Medulla oblongata (tissue), 1 donor: ENCODE results near the gene ZNF639.
A peak's percentile ranks its signal among the peaks of the same experiment; 100 is the strongest.

ENCODE experiments used
- DNase-seq: peaks from one replicate; pipeline ENCODE4 v3.0.0-alpha.2; 2015; ENCODE audit errors: extremely low spot score

ZNF639 gene

GRCh38 chr3:179318876-179319275 lies 4.0 kb upstream of the ZNF639 start:
- no peak for DNase-seq

- DNase-seq: peak; percentile 55
Observed at GRCh38 chr3:179321668-179322285, 1.1 kb upstream of the ZNF639 start.

DNA sequence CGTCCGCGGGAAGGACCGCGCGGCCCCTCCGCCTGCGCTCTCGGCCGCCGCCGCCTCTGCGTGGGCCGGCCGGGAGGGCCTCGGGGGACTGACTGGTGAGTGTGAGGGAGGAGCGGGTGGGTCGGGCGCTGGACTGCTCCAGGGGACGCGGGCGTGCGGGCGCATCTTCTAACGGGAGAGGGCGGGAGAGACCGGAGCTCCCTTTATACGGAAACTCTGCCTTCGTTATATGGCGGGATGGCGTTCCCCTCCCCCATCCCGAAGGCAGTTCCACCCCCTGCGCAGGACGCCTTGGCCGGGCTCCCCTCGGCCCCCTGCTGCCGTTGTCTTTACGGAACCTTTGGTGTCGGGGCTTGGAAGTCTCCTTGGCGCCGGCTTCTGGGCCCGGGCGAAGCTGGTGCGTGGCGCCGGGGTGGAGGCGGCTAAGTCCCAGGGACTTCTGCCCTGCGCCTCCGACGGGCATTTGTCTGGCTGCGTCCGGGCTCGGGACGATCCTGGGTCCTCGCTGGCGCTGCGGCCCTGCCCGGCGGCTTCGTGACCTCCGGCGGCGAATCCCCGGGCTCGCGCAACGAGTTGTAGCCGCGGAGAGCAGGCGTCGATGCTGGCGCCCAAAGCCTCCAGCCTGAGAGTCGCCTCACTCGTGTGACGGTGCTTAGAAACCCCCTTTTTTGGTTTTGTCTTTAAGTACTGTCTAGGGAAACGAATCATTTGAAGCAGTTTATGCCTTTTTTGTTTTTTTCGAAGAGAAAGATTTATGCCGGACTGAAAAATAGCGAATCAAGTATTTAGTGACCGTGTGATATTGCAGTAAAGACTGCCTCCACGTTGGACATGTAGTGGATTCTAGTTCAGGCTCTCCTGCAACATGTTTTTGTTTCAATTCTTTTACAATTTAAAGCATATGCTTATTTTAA lies 623 bp downstream of the ZNF639 start:
- peak; percentile 63 for DNase-seq

- DNase-seq: no peak
Observed at GRCh38 chr3:179324270-179324754, 1.5 kb downstream of the ZNF639 start.

- no peak for DNase-seq
Observed at GRCh38 chr3:179330438-179330837, 7.6 kb downstream of the ZNF639 start.

- no peak for DNase-seq
Observed at GRCh38 chr3:179332240-179332639, 9.4 kb downstream of the ZNF639 start.

- no peak for DNase-seq
Observed at GRCh38 chr3:179333084-179333483, 10.3 kb downstream of the ZNF639 start.

GRCh38 chr3:179336345-179336929 lies 13.6 kb downstream of the ZNF639 start:
- no peak for DNase-seq

- peak; percentile 98 for DNase-seq
Observed at GRCh38 chr3:179347345-179348194, 24.7 kb downstream of the ZNF639 start, which contains the start of gene MFN1. TSS of gene MFN1 (plus strand) at chr3:179347709. CDS start at chr3:179348852, 1,143 bp downstream.

DNA sequence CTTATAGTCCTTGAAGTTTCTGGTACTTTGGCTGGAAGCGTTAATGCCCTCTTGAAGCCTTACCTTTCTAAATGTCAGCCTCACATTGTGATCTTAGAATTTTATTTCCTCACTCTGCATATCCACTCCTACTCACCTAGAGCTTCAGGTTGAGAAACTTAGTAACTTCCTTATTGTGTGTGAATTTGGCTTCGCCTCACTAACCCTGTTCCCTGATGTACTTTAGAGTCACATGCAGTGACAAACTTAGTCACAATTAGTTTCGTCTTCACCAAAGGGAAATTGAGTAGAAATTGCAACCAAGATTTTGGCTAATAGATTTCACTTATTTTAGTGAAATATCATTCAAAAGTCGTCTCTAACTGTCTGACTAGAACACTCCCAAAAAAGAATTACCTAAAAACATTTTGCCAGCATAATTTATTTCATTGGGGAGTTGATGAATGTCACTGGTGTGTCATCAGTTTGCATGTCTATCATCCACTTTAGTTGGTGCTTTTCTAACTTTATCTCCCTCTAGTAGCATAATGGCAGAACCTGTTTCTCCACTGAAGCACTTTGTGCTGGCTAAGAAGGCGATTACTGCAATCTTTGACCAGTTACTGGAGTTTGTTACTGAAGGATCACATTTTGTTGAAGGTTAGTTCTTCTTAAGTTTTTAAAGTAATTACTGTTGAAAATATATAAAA lies 25.6 kb downstream of the ZNF639 start:
- DNase-seq: no peak

GRCh38 chr3:179355996-179356395 lies 33.2 kb downstream of the ZNF639 start:
- no peak for DNase-seq

DNA sequence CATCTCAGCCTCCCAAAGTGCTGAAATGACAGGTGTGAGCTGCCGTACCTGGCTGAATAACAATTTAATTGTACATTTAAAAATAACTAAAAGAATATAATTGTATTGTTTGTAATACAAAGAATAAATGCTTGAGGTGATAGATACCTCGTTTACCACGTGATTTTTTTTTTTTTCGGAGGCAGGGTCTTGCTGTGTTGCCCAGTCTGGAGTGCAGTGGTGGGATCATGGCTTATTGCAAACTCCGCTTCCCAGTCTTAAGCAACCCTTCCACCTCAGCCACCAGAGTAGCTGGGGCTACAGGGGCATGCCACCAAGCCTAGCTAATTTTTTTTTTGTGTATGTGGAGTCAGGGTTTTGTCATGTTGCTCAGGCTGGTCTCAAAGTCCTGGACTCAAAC lies 40.5 kb downstream of the ZNF639 start:
- DNase-seq: no peak

GRCh38 chr3:179369621-179370020 lies 46.8 kb downstream of the ZNF639 start:
- no peak for DNase-seq

- no peak for DNase-seq
Observed at GRCh38 chr3:179373938-179374337, 51.1 kb downstream of the ZNF639 start.

- DNase-seq: no peak
Observed at GRCh38 chr3:179375091-179375999, 52.5 kb downstream of the ZNF639 start.

- DNase-seq: no peak
Observed at GRCh38 chr3:179376474-179376873, 53.6 kb downstream of the ZNF639 start.
